Smooth muscle cell (in vitro differentiated cells): ENCODE measurements around the gene SPINK8. TPM values are rescaled to one million over a fixed set of nuclear protein-coding genes. Genes with fewer than 3 reads are reported as not detected.

Experiments
- DNase-seq: peaks from one replicate; lab custom pipeline; 2025; ENCODE audit not compliant: unreplicated experiment; lab: John Stamatoyannopoulos, UW
- H2AFZ ChIP-seq: fragments of 200-600 bp; sonication (generic); 2 replicates; pipeline ENCODE4 v1.6.0; 2016; ENCODE audit warnings: antibody characterized with exemption, low read depth, mild to moderate bottlenecking
- H3F3A ChIP-seq: fragments of 200-600 bp; sonication (generic); 2 replicates; pipeline ENCODE4 v1.6.0; 2017; ENCODE audit warnings: antibody characterized with exemption, low read depth
- H3K27ac ChIP-seq: fragments of 200-600 bp; sonication (generic); 2 replicates; pipeline ENCODE4 v1.5.1; 2016; ENCODE audit warnings: low read depth, mild to moderate bottlenecking
- H3K27me3 ChIP-seq: fragments of 200-600 bp; sonication (generic); 2 replicates; pipeline ENCODE4 v1.6.1; 2016; ENCODE audit warnings: low read depth, mild to moderate bottlenecking
- H3K36me3 ChIP-seq: fragments of 200-600 bp; sonication (generic); 2 replicates; pipeline ENCODE4 v1.5.1; 2016; ENCODE audit warnings: low read depth
- H3K4me1 ChIP-seq: fragments of 200-600 bp; sonication (generic); 2 replicates; pipeline ENCODE4 v1.5.1; 2016; ENCODE audit warnings: low read depth
- H3K4me2 ChIP-seq: fragments of 200-600 bp; sonication (generic); 2 replicates; pipeline ENCODE4 v1.6.0; 2016; ENCODE audit warnings: mild to moderate bottlenecking
- H3K4me3 ChIP-seq: fragments of 200-600 bp; sonication (generic); 2 replicates; pipeline ENCODE4 v1.5.1; 2016; ENCODE audit warnings: mild to moderate bottlenecking
- H3K79me2 ChIP-seq: fragments of 200-600 bp; sonication (generic); 2 replicates; pipeline ENCODE4 v1.6.0; 2016; ENCODE audit warnings: low read depth, mild to moderate bottlenecking
- H3K9ac ChIP-seq: fragments of 200-600 bp; sonication (generic); 2 replicates; pipeline ENCODE4 v1.6.0; 2016; ENCODE audit warnings: low read depth
- H3K9me3 ChIP-seq: fragments of 200-600 bp; sonication (generic); replicated peaks from 2 replicates; pipeline ENCODE4 v1.5.1; 2016; ENCODE audit warnings: low read depth
- H4K20me1 ChIP-seq: fragments of 200-600 bp; sonication (generic); 2 replicates; pipeline ENCODE4 v1.6.0; 2016; ENCODE audit warnings: low read depth
- CTCF ChIP-seq: fragments of 200-600 bp; sonication (generic); IDR thresholded peaks from 2 replicates; pipeline ENCODE4 v1.5.1; 2017; ENCODE audit warnings: borderline replicate concordance, mild to moderate bottlenecking, antibody characterized with exemption; ENCODE audit not compliant: insufficient read depth, poor library complexity, severe bottlenecking
- WGBS: methylation state at CpG from one replicate; pipeline ENCODE4 v1.1.7; 2016; ENCODE audit warnings: low lambda C conversion rate; 5-methylcytosine and 5-hydroxymethylcytosine counted together
- polyA plus RNA-seq: library from polyadenylated mRNA; unstranded; fragments of >200 nt; fragmentation: Nextera tagmentation; extraction: Ambion mirVana; gene quantifications from 2 replicates; pipeline ENCODE4 v1.2.1, GENCODE V29; 2016
- total RNA-seq: library from RNA; depleted of rRNA; stranded (reverse); fragments of >200 nt; gene quantifications from 2 replicates; pipeline ENCODE4 v1.2.3, GENCODE V29; 2014

The SPINK8 gene
- total and polyA plus RNA-seq, 2 experiments from 2014 or later, result not detected

- no peaks in the 10 kb centered on the region for H3K36me3 ChIP-seq
- H3K27me3 ChIP-seq, result no peaks in the 10 kb centered on the region
- no peaks in the 10 kb centered on the region for H4K20me1 ChIP-seq
- WGBS, result 92% methylated on average over 7 of the region's 7 CpGs
- H3K9me3 ChIP-seq, result no peaks in the 10 kb centered on the region
- no peaks in the 10 kb centered on the region for H3K4me1 ChIP-seq
- H3K27ac ChIP-seq, result no peak overlapping the region
- no peak overlapping the region for H3K9ac ChIP-seq
- TF ChIP-seq CTCF, result no peak
- no peak for DNase-seq
- H3K4me2 ChIP-seq, result no peak overlapping the region
- no peak overlapping the region for H3K4me3 ChIP-seq
- no peak overlapping the region for H2AFZ ChIP-seq
- no peaks in the 10 kb centered on the region for H3F3A ChIP-seq
- no peaks in the 10 kb centered on the region for H3K79me2 ChIP-seq
Measured at GRCh38 chr3:48276911-48277641, 56.4 kb downstream of the SPINK8 start.

- no peaks in the 10 kb centered on the region for H3K4me1 ChIP-seq
- H4K20me1 ChIP-seq, result no peaks in the 10 kb centered on the region
- H3K9ac ChIP-seq, result no peak overlapping the region
- H3K36me3 ChIP-seq, result no peaks in the 10 kb centered on the region
- no peaks in the 10 kb centered on the region for H3K9me3 ChIP-seq
- no peak for DNase-seq
- H3K27ac ChIP-seq, result no peak overlapping the region
- H3K27me3 ChIP-seq, result no peaks in the 10 kb centered on the region
- WGBS, result 56% methylated on average over 8 of the region's 8 CpGs
- no peak overlapping the region for H3K4me2 ChIP-seq
- TF ChIP-seq CTCF, result no peak
- no peaks in the 10 kb centered on the region for H3F3A ChIP-seq
- no peak overlapping the region for H3K4me3 ChIP-seq
- H2AFZ ChIP-seq, result no peak overlapping the region
- H3K79me2 ChIP-seq, result no peaks in the 10 kb centered on the region
Measured at GRCh38 chr3:48275287-48276027, 58.0 kb downstream of the SPINK8 start.

DNA sequence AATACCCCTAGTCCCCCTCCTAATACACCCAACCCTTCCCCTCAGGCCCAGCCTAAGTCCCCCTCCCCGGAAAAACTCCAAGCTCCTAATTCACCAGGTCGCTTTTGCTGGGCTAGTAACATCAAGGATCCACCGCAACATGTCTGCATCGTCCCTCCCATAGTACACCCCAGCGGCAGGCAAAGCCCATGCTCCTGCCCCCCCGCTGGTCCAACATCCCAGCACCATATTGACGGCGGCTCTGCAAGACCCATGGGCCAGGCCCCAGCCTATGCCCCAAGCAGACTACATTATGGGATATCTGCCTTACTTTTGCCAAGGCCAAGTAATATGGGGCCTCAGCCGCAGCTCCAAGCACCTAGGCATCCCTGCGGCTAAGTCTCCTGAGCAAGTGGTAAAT lies 59.0 kb downstream of the SPINK8 start:
- Histone ChIP-seq H3K27ac (no peak overlapping the region), H3K27me3 (no peaks in the 10 kb centered on the region), H3K4me1 (no peaks in the 10 kb centered on the region), H3K9ac (no peak overlapping the region), H4K20me1 (no peaks in the 10 kb centered on the region), H3K36me3 (no peaks in the 10 kb centered on the region), H2AFZ (no peak overlapping the region), H3K79me2 (no peaks in the 10 kb centered on the region), H3K4me2 (no peak overlapping the region), H3F3A (no peaks in the 10 kb centered on the region), H3K4me3 (no peak overlapping the region), H3K9me3 (no peaks in the 10 kb centered on the region)
- 98% methylated on average over 10 of the region's 10 CpGs for WGBS
- DNase-seq, result no peak
- no peak for TF ChIP-seq CTCF
